ENCODE measurements around the gene HMGA1.

DNA sequence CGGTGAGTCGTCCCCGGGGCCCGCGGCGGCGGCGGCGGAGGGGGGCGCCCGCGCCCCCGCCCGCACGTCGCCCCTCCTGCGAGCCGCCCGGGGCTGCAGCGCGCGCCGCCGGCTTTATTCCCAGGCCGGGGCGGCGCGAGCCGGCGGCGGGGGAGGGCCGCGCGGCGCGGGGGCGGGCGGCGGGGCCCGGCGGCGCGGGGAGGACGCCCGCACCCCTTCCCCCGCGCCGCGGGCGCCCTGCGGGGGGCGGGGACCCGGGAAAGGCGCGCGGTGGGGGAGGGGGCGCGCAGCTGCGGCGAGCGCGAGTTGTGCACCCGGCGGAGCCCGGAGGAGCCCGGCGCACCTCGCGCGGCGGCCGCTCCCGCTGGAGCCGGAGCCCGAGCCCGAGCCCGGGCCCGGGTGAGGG is 646 bp downstream of the HMGA1 start:
- TF ChIP-seq POLR2AphosphoS5 (IDR thresholded peaks at IDR 0.05; ENCODE audit: low read depth, low read length), result no peak
- no peak for TF ChIP-seq REST (IDR thresholded peaks at IDR 0.05; ENCODE audit: insufficient read depth in 1 of 2, low read depth in 2 of 2, low read length in 2 of 2)

Measured in PFSK-1 (cell line).